HG02938 (cell line): ENCODE measurements around the gene CRYBA2.

ENCODE experiments used
- ATAC-seq: cut with Tn5 transposase; IDR thresholded peaks from one replicate; pipeline ENCODE4 v1.9.1; 2021; ENCODE audit warnings: mild to moderate bottlenecking, moderate library complexity; ENCODE audit not compliant: unreplicated experiment

The CRYBA2 gene

GRCh38 chr2:218983263-218983933 is 9.8 kb downstream of the CRYBA2 start:
- no peak for ATAC-seq

DNA sequence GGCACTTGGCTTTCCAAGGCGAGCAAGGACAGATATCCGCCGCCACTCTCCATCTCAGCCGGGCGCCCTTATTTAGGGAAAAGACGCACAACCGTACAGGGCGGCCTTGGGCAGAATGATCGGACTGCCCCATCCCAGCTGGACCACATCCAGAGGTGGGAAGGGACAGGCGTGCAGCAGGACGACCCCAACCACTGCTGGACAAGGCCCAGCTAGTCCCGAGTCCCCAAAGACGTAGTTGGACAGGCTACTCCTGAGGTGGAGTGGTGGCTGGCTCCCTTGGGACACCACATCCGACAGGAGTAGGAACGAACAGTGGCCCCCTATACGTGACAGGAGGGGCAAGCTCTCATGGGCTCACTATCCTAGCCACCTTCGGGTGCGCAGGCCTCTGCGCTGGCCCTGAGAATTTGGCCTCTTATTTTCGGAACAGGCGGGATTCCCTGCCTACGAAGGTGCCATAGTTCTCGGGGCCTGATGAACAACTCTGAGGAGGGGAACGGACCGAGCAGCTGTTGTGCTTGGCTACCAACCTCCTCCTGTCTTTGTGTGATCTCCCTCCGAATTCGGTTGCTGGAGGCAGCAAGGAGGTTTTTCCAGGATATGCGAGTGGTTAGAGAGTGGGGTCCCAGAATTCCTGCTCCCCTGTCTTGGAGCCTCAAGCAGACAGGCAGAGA is 10.5 kb downstream of the CRYBA2 start:
- ATAC-seq = no peak

GRCh38 chr2:218981881-218982585 is 11.2 kb downstream of the CRYBA2 start:
- ATAC-seq = no peak

GRCh38 chr2:218981390-218981880 is 11.8 kb downstream of the CRYBA2 start:
- ATAC-seq = no peak

DNA sequence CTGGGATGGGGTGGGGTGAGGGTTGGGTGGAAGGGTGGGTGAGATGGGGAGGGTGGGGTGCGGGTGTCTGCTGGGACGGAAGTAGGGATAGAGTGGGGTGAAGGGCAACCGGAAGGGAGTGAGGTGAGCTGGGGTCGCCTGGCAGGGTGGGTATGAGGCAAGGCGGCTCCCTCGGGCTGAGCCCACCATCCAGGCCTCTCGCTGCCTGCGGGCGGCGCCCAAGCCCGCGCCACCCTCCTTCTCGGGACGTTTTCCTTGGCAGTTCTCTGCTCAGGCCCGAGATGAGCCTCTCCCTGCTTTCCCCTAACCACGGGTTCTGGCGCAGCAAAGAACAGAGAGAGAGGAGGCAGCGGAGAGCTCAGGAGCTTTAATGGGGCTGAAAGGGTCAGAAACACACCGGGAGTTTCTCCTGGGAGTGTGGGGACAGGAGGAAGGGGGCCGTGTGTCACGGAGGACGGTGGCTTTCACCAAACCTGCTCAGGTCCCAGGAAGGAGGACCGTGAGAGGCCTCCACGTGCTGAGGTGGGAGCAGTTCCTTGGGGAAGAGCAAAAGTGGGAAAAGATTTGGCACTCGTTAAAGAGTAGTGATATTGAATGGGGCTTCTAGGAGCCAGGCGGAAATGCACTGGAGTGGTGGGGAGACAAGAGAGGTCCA is 12.4 kb downstream of the CRYBA2 start:
- no peak for ATAC-seq

GRCh38 chr2:218979846-218980734 is 13.1 kb downstream of the CRYBA2 start:
- ATAC-seq = peak; percentile 82

GRCh38 chr2:218975060-218975777 is 18.0 kb downstream of the CRYBA2 start:
- no peak for ATAC-seq

DNA sequence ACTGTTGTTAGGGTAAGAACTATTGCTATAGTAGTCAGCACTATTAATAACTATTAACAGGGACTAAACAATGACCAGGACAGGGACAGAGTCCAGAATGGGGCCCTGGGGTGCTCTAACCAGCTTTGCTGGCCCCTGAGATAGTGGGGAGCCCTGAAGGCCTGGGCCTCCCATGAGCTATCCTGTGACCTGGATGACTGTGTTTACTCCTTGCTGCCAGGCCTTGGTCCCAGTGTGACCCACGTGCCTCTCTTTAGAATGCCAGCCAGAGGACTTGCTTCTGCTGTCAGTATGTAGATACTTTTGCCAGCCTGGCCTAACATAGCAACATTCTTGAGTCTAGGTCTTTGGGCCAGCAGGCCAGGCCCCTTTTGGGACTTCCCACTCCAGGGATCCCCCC is 22.3 kb downstream of the CRYBA2 start:
- no peak for ATAC-seq

DNA sequence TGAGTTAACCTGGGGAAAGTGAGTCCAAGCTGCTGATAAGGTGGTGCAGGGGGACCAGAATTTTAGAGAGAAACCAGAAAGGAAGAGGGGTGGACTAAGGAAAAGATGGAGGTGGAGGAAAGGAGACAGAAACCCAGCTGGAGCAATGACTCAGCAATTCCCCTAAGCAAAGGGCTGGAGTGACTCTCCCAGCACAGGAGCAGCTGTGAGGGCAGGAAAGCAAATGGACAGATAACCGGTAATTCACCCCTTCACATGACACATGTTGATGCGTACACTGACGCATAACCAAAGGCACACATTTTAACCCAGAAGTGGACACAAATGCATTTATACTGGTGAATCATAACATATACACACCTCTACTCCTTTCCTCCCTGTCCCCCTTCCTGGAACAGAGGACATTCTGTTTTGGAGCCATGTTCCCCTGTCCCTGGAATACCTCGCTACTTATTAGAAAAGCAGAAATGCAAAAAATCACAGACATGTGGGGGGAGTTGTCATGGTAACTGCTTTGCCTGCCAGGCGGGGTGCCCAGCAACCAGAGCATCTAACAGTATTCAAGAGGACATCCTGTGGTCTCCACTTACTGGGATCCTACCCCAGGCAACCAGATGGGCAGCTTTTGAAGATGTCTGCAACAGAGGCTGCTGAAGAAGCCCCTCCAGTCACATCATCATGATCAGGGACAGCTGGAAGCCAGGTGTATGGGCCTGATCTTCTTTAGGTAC is 29.0 kb downstream of the CRYBA2 start:
- ATAC-seq = no peak

DNA sequence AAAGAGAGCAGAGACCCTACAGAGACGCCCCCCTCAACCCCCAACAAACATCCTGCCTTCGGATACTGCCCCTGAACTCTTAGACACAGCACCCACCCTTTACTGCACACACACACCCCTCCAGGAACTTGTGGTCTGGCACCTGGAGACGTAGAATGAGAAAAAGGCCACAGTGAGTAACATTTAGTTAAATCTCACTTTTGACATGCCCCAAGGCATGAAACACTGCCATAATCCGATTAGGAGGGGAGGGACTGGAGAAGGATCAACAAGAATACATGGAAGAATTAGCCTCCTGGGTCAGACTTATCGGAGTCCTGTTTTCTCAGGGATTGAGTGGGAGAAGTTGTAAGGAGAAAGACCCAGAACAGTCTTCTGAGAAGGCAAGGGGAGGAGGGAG is 29.6 kb downstream of the CRYBA2 start:
- ATAC-seq = no peak

DNA sequence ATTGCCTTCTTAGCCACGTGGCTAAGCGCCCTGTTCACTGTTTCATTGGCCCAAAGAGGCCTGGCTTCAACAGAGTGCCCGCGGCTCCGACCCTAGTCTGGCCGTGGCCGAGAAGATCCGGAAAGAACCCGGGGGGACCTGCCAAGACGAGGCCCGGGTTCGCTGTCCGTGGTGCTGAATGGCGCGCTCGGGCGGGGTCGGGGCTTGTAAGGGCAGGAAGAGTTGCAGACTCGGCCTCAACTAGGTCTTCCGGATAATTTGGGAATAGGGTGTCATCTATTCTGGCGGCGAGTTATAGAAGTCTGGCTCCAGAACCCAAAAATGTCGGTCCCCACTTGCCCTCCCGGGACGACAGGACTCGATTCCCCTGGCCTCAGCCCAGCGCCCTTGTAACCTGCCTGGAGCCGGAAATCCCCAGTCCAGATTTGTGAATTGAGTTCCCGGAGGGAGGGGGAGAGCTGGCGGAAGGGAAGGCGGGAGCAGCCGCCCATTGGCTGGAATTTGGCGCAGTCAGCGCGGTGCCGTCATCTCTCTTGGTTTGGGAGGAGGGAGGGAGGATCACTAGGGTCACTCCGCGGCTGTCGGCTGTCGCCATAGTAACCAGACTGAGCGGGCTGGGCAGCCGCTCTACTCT is 30.2 kb downstream of the CRYBA2 start:
- no peak for ATAC-seq

GRCh38 chr2:218961651-218962570 is 31.3 kb downstream of the CRYBA2 start:
- no peak for ATAC-seq

GRCh38 chr2:218961229-218961628 is 32.0 kb downstream of the CRYBA2 start:
- no peak for ATAC-seq

GRCh38 chr2:218960309-218961165 is 32.7 kb downstream of the CRYBA2 start:
- ATAC-seq = no peak

DNA sequence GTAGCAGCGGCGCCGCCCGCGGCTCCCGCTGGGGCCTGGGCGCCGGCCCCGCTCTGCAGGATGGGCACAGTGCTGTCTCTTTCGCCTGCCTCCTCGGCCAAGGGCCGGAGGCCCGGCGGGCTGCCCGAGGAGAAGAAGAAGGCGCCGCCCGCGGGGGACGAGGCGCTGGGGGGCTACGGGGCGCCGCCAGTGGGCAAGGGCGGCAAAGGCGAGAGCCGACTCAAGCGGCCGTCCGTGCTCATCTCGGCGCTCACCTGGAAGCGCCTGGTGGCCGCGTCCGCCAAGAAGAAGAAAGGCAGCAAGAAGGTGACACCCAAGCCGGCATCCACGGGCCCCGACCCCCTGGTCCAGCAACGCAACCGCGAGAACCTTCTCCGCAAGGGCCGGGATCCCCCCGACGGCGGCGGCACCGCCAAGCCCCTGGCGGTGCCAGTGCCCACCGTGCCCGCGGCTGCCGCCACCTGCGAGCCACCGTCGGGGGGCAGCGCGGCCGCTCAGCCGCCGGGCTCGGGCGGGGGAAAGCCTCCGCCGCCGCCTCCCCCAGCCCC is 33.4 kb downstream of the CRYBA2 start:
- no peak for ATAC-seq

DNA sequence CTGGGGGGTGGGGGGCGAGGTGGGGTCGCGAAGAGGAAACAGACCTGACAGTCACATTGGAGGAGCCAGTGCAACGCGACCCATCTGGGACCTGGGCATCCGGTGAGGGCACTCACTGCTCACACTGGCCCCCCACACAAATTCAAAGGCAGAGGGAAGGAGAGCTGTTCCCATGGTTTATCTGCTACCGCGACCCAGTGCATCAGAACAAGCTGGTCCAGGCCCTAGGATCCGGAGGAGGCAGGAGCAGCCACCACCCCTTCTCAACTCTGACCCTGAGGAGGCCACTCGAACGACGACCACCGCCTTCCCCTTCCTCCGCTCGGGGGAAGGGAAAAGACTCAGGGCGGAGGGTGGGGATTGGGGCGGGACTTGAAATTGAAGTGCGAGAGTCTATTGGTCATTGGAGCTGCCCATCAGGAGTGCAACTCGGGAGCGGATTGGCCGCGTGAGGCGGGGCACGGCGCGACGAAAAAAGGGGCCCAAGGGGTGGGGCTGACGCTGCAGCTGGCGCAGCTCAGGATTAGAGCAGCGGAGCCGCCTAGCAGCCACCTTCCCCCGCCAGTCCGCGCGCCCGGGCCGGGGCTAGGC is 34.0 kb downstream of the CRYBA2 start, which contains the start of gene CDK5R2:
Gene CDK5R2, plus strand, starts transcription at position 526 of the 591 bp plus-strand sequence. CDS start 155 bp downstream, outside the sequence.
- ATAC-seq = peak; percentile 85
